T-helper 17 cell (primary cell): ENCODE results near the gene C1orf52. TPM values are rescaled to one million over a fixed set of nuclear protein-coding genes. Genes with fewer than 3 reads are reported as not detected.
A peak's percentile ranks its signal among the peaks of the same experiment; 100 is the strongest.

Experiments
- ATAC-seq: fragments of 150-1000 bp; cut with Tn5 transposase; 2 replicates; pipeline ENCODE4 v1.10.0; 2021; ENCODE audit warnings: mild to moderate bottlenecking, moderate library complexity
- DNase-seq, 3 donors: peaks; one replicate each; pipeline versions ENCODE4 v3.0.0 to v3.0.0-alpha.2; 2020 to 2021
- H3K9me3 ChIP-seq: one replicate; pipeline ENCODE4 v1.7.0; 2013; ENCODE audit warnings: low read length, mild to moderate bottlenecking; ENCODE audit not compliant: control insufficient read depth, poor library complexity, severe bottlenecking
- H3K27ac Mint-ChIP-seq: one replicate; pipeline ENCODE4 v1.8.0; 2022; ENCODE audit warnings: mild to moderate bottlenecking, moderate library complexity, mixed read lengths
- H3K27me3 Mint-ChIP-seq: one replicate; pipeline ENCODE4 v1.8.0; 2022; ENCODE audit warnings: mixed read lengths
- H3K36me3 Mint-ChIP-seq: one replicate; pipeline ENCODE4 v1.8.0; 2022; ENCODE audit warnings: low read depth, mixed read lengths
- H3K4me1 Mint-ChIP-seq: one replicate; pipeline ENCODE4 v1.8.0; 2022; ENCODE audit warnings: mild to moderate bottlenecking, mixed read lengths
- H3K4me3 Mint-ChIP-seq: one replicate; pipeline ENCODE4 v1.8.0; 2022; ENCODE audit warnings: mild to moderate bottlenecking, moderate library complexity, mixed read lengths
- total RNA-seq, 4 donors: library from RNA in 2 of 4; stranded (reverse) in 2 of 4; gene quantifications; one replicate each; pipeline ENCODE4 v1.2.3 and lab custom pipeline; 2022 to 2026

C1orf52 gene
- total RNA-seq, 2 donors from 2014 or later, result 51.5 to 51.7 TPM

DNA sequence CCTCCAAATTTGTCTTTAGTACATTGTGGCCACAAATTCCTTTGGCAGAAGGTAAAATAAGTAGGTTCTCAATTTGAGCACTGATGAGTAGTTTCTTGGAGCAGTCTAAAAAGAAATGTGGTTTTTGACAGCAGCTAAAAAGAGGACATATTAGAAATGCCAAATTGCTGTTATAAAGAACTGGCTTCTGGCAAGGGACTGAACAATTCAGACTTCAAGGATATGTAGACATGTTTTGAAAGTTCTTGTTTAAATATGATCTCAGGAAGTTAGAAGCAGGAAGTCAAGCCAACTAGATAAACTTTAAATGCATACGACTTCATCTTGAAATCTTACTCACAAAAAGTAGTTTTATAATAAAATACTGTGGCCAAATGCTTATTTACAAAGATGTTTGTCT lies 18.8 kb downstream of the C1orf52 start:
- DNase-seq (no peak), ATAC-seq (no peak)
- Mint-ChIP-seq H3K27ac (no peak overlapping the region), H3K27me3 (peaks cover 8% of the 10 kb centered on the region), H3K36me3 (no peaks in the 10 kb centered on the region), H3K4me3 (no peak overlapping the region), H3K4me1 (peaks cover 7% of the 10 kb centered on the region)
- H3K9me3 ChIP-seq, result no peaks in the 10 kb centered on the region

DNA sequence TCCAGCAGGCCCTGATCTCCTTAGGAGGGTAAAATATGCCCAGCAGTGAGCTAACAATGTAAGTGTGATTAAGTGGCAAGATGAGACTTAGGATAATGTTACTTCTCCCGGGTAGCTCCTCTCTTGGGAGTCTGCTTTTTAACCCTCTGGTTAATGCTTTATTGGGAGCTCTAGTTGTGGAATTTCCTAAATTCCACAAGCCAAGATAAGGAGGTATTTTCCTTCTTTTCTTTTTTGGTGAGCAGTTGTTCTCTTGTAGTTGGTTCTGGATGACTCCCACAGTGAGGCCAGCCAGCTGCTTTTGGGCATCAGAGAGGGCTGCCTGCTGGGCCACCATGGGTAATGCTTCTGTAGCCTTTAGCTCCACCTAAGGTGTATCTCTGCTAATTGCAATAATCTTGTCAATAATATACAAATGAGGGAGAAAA lies 19.3 kb downstream of the C1orf52 start:
- peaks cover 4% of the 10 kb centered on the region for H3K4me1 Mint-ChIP-seq
- no peaks in the 10 kb centered on the region for H3K9me3 ChIP-seq
- no peak overlapping the region for H3K27ac Mint-ChIP-seq
- DNase-seq, result no peak
- peak; percentile 67 for ATAC-seq
- no peaks in the 10 kb centered on the region for H3K36me3 Mint-ChIP-seq
- no peak overlapping the region for H3K4me3 Mint-ChIP-seq
- H3K27me3 Mint-ChIP-seq, result peaks cover 8% of the 10 kb centered on the region

DNA sequence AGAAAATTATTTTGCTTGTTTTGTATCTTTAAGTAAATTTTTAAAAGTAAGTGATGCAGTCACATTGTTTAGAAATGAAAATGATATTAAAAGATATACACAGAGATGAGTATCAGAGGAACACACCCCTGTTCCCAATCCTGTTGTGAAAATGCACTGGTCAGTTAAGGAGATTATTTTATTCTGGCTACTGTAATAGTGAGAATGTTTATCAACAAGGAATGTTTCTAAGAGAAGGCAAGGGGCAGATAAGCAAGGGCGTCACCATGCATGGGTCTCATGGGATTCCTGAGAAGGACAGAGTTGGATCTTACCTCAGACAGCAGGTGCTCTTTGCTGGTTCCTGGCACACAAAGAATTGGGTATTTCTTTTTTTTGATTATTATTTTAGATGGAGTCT lies 21.8 kb downstream of the C1orf52 start:
- Mint-ChIP-seq H3K27me3 (peaks cover 8% of the 10 kb centered on the region), H3K27ac (no peak overlapping the region), H3K4me3 (no peak overlapping the region), H3K4me1 (peaks cover 4% of the 10 kb centered on the region), H3K36me3 (peaks cover 2% of the 10 kb centered on the region)
- H3K9me3 ChIP-seq, result no peaks in the 10 kb centered on the region
- DNase-seq, result no peak
- ATAC-seq, result no peak

DNA sequence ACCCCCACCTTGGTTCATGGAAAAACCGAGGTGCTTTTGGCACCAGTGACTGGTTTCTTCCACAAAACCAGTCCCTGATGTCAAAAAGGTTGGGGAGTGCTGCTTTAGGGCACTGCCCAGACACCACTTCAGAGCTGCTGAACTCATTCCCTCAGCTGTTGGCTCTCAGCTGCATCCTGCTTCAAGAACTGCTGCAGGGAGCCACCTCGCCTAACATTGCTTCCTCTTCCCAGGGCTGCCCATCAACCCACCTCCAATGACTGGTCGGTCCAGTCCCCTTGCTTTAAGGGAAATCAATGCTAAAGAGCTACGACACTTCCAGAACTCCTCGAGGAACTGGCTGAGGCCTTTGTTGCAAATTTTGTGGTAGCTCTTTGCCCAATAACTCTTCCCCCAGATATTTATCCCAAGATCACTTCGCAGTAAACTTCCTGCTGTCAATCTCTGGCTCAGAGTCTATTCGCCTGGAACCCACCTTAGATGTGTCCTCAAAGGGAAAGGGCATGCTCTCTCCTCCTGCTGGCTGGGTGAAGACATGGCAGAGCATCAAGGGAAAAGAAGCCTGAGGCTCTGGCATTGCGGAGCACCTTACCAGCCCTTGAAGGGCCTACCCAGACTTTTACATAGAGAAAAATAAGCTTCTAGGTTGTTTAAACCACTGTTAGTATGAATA lies 29.0 kb downstream of the C1orf52 start:
- H3K4me3 Mint-ChIP-seq, result no peak overlapping the region
- peaks cover 2% of the 10 kb centered on the region for H3K36me3 Mint-ChIP-seq
- DNase-seq, result no peak
- peaks cover 5% of the 10 kb centered on the region for H3K4me1 Mint-ChIP-seq
- H3K9me3 ChIP-seq, result no peaks in the 10 kb centered on the region
- H3K27ac Mint-ChIP-seq, result no peak overlapping the region
- no peak for ATAC-seq
- peaks cover 12% of the 10 kb centered on the region for H3K27me3 Mint-ChIP-seq

DNA sequence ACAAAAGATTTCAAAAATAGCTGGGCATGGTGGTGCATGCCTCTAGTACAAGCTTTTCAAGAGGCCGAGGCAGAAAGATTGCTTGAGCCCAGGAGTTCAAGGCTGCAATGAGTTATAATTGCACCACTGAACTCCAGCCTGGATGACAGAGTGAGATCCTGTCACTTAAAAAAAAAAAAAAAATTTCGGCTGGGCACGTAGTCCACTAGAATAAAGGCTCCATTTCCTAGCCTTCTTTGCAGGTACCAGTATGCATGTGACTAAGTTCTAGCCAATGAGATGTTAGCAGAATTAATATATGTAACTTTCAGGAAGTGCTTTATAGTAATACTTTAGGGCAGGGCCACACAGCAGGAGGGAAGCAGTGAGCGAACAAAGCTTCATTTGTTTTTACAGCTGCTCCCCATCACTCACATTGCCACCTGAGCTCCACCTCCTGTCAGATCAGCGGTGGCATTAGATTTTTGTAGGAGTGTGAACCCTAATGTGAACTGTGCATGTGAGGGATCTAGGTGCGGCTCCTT lies 29.8 kb downstream of the C1orf52 start:
- Mint-ChIP-seq H3K4me1 (peaks cover 5% of the 10 kb centered on the region), H3K4me3 (no peak overlapping the region), H3K36me3 (peaks cover under 1% of the 10 kb centered on the region), H3K27me3 (peaks cover 12% of the 10 kb centered on the region), H3K27ac (no peak overlapping the region)
- no peak for DNase-seq
- ATAC-seq, result no peak
- no peaks in the 10 kb centered on the region for H3K9me3 ChIP-seq

- H3K27ac Mint-ChIP-seq, result no peak overlapping the region
- DNase-seq, result no peak
Measured at GRCh38 chr1:85228972-85229371, 30.5 kb downstream of the C1orf52 start.

DNA sequence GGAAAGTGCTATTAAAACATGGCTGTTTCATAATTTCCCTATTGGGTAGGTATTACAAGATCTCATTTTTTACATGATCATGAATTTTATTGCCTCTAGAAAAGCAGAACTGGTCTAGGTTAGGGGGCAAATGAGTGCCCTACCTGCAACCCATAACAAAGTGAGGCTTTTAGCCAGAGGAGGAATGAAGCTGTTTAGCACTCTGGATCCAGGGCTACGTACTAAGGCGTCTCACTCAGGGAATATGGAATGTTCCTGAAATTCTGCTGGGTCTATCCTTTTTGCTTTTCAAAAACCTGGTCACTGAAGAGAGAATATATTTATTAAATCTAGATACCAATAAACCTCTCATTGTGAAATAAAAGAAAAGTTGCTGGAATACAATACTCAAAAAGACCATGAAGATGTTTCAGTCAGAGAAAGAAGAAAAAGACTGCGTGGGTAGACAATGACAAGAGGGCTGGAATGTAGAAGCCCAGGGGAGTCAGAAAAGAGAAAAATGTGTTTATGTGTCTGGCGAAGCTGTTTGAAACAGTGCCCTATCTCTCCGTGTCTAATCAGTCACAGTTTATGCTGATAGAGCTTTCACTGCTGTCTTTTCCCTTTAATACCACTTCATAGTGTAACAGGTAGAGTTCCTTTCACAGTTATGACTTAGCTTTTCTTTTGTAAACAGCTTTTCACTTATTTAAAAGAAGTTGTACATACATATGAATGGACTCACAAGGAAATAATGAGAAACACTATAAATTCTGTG lies 33.7 kb downstream of the C1orf52 start:
- no peak for DNase-seq
- H3K36me3 Mint-ChIP-seq, result peaks cover 2% of the 10 kb centered on the region
- H3K27me3 Mint-ChIP-seq, result peaks cover 31% of the 10 kb centered on the region
- peaks cover 5% of the 10 kb centered on the region for H3K4me1 Mint-ChIP-seq
- H3K27ac Mint-ChIP-seq, result no peak overlapping the region
- no peak overlapping the region for H3K4me3 Mint-ChIP-seq
- no peaks in the 10 kb centered on the region for H3K9me3 ChIP-seq
- ATAC-seq, result no peak

More at GRCh38 chr1:85228972-85229371, 30.5 kb downstream of the C1orf52 start:
- Mint-ChIP-seq H3K4me3 (no peak overlapping the region), H3K36me3 (no peaks in the 10 kb centered on the region), H3K4me1 (peaks cover 5% of the 10 kb centered on the region), H3K27me3 (peaks cover 12% of the 10 kb centered on the region)
- no peaks in the 10 kb centered on the region for H3K9me3 ChIP-seq
- no peak for ATAC-seq

GRCh38 chr1:85224734-85225623 lies 34.5 kb downstream of the C1orf52 start:
- no peak for ATAC-seq
- Mint-ChIP-seq H3K4me1 (peaks cover 3% of the 10 kb centered on the region), H3K27me3 (peaks cover 33% of the 10 kb centered on the region), H3K4me3 (no peak overlapping the region), H3K27ac (no peak overlapping the region), H3K36me3 (peaks cover 4% of the 10 kb centered on the region)
- no peaks in the 10 kb centered on the region for H3K9me3 ChIP-seq
- DNase-seq, result no peak

- H3K4me3 Mint-ChIP-seq, result no peak overlapping the region
- H3K9me3 ChIP-seq, result no peaks in the 10 kb centered on the region
- H3K36me3 Mint-ChIP-seq, result peaks cover 4% of the 10 kb centered on the region
- ATAC-seq (no peak), DNase-seq (no peak)
- H3K27ac Mint-ChIP-seq, result no peak overlapping the region
- peaks cover 37% of the 10 kb centered on the region for H3K27me3 Mint-ChIP-seq
- H3K4me1 Mint-ChIP-seq, result no peaks in the 10 kb centered on the region
Measured at GRCh38 chr1:85224295-85224694, 35.2 kb downstream of the C1orf52 start.

DNA sequence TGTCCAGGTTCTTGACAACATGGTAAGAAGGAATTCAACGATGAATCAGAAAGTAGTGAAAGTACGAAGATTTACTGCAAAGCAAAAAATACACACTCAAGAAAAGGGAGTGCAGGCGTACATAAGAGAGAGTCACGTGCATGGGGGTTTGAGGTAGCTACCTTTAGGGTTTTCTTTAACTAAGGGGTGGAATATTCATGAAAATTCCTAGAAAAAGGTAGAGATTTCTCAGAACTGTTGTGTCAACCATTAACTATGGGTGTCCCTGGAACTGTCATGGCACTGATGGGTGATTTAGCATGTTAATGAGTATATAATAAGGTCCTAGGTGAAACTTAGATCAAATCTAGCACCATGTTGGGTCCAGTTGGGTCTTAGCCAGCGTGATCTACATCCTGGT lies 36.1 kb downstream of the C1orf52 start:
- Mint-ChIP-seq H3K27me3 (peaks cover 42% of the 10 kb centered on the region), H3K4me1 (no peaks in the 10 kb centered on the region), H3K36me3 (peaks cover 4% of the 10 kb centered on the region), H3K27ac (no peak overlapping the region), H3K4me3 (no peak overlapping the region)
- no peaks in the 10 kb centered on the region for H3K9me3 ChIP-seq
- ATAC-seq (no peak), DNase-seq (no peak)

DNA sequence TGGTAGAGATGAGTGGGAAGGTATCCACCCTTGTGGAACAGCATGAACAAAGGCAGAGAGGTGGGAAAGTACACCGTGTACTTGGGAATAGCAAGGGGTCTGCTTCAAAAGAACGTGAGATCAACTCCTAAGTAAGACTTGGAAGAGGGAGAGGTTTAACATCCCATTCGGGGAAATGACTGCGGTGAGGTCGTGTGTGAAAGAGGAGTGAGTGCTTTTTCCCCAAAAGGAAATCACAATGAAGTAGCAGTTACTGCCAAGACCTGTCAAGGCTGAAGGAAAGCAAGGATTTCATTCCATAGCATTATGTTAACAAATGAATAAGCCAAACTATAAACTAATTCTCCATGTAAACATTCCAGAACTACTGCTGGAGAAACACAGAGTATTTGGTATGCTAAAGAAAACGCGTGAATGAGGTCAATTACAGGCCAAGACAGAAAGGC lies 38.7 kb downstream of the C1orf52 start:
- Mint-ChIP-seq H3K36me3 (peaks cover 8% of the 10 kb centered on the region), H3K4me3 (no peak overlapping the region), H3K4me1 (no peaks in the 10 kb centered on the region), H3K27ac (no peak overlapping the region), H3K27me3 (peaks cover 59% of the 10 kb centered on the region)
- no peak for DNase-seq
- no peak for ATAC-seq
- H3K9me3 ChIP-seq, result no peaks in the 10 kb centered on the region

DNA sequence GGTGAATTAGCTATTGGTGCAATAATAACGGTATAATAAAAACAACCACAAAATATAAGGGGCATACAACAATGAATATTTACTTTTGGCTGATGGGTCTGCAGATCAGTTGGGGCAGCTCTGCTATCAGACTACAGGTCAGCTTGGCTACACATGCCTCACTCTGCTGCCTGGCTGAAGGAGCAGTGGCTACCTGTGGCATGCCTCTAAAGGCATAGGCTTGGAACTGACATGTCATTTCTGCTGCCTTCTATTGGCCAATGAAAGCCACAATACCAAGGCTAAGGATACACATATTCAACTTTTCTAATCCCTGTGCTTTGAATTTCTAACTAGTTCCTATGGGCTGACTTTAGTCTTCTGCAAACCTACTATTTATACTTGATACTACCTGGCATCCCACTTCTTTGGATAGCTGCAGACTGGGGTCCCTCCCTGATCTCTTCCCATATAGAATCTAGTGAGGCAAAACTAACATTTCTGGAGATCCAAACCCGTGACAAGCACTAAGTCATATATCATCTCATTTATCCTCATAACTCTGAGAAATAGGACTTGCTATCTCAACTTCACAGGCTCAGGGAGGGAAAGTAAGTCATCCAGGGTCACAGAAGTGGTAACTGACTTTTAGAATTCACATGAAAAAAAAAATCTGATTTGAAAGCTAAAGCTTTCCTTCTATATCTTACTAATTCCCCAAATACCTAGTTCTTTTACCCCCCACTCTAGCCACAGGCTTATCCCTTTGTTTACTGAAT lies 39.4 kb downstream of the C1orf52 start:
- Mint-ChIP-seq H3K36me3 (peaks cover 8% of the 10 kb centered on the region), H3K4me1 (no peaks in the 10 kb centered on the region), H3K27me3 (peaks cover 65% of the 10 kb centered on the region), H3K27ac (no peak overlapping the region), H3K4me3 (no peak overlapping the region)
- no peak for DNase-seq
- no peaks in the 10 kb centered on the region for H3K9me3 ChIP-seq
- no peak for ATAC-seq
